AG08396 (cell line): ENCODE results near the gene SLC8A1.

Experiments
- DNase-seq: peaks from one replicate; pipeline ENCODE4 v3.0.0; 2012; ENCODE audit warnings: low spot score, mixed read lengths

Gene SLC8A1

DNA sequence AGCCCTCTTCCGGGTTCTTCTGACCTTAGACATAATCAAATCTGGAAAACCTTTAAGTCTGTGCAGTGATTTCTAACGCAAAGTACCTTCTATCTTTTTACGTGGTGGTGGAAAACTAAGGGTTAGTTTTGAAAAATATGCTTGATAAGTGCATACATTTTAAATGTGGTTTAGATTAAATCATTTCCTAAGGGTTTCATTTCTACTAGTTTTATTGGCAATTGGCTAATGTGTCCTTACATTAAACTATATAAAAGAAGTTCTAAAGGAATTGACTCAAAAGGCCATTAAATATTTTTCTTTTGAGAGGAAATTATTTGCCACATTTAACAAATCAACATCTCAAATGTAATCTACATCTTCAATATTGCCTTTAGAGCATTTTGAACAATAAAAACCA, 404.5 kb downstream of the SLC8A1 start:
- DNase-seq: no peak
